SJSA1 (cell line): Measurements from ENCODE around the gene CLSTN2. TPM values are rescaled to one million over a fixed set of nuclear protein-coding genes. Genes with fewer than 3 reads are reported as not detected.

Experiments used
- DNase-seq, 2 experiments: peaks; one replicate each; pipeline ENCODE4 v3.0.0-alpha.2; 2015 to 2020; ENCODE audit warnings: low spot score in 2 of 2, low read depth in 1 of 2
- H3K27ac ChIP-seq: fragments of 250-450 bp; sonication (Bioruptor Pico); 2 replicates; pipeline ENCODE4 v1.5.1; 2020; ENCODE audit warnings: mild to moderate bottlenecking, moderate library complexity
- H3K27me3 ChIP-seq: fragments of 250-450 bp; sonication (Bioruptor Pico); replicated peaks from 2 replicates; pipeline ENCODE4 v1.5.1; 2020; ENCODE audit warnings: mild to moderate bottlenecking, moderate library complexity
- H3K36me3 ChIP-seq: fragments of 250-450 bp; sonication (Bioruptor Pico); 2 replicates; pipeline ENCODE4 v1.5.1; 2020; ENCODE audit warnings: mild to moderate bottlenecking
- H3K4me1 ChIP-seq: fragments of 250-450 bp; sonication (Bioruptor Pico); replicated peaks from 2 replicates; pipeline ENCODE4 v1.6.1; 2021; ENCODE audit warnings: mild to moderate bottlenecking
- H3K4me3 ChIP-seq: fragments of 250-450 bp; sonication (Bioruptor Pico); 2 replicates; pipeline ENCODE4 v1.5.1; 2020; ENCODE audit warnings: mild to moderate bottlenecking
- H3K9me3 ChIP-seq: fragments of 250-450 bp; sonication (Bioruptor Pico); replicated peaks from 2 replicates; pipeline ENCODE4 v1.5.1; 2020; ENCODE audit warnings: mild to moderate bottlenecking
- total RNA-seq: library from RNA; depleted of rRNA; stranded (reverse); fragments of >200 nt; shearing (Covaris generic); gene quantifications from 2 replicates; pipeline ENCODE4 v1.2.3, GENCODE V29; 2014

The CLSTN2 gene
- total RNA-seq, 1 experiment from 2014 or later, result 0.05 TPM

GRCh38 chr3:140388202-140388922 is 453.4 kb downstream of the CLSTN2 start:
- Histone ChIP-seq H3K4me1 (no peaks in the 10 kb centered on the region), H3K27me3 (no peaks in the 10 kb centered on the region), H3K9me3 (no peaks in the 10 kb centered on the region), H3K4me3 (no peak overlapping the region), H3K36me3 (no peaks in the 10 kb centered on the region), H3K27ac (no peak overlapping the region)
- no peak for DNase-seq

- H3K27ac ChIP-seq, result no peak overlapping the region
- no peak for DNase-seq
- no peaks in the 10 kb centered on the region for H3K4me1 ChIP-seq
- no peak overlapping the region for H3K4me3 ChIP-seq
- no peaks in the 10 kb centered on the region for H3K27me3 ChIP-seq
- no peaks in the 10 kb centered on the region for H3K9me3 ChIP-seq
- no peaks in the 10 kb centered on the region for H3K36me3 ChIP-seq
Observed at GRCh38 chr3:140391061-140391460, 456.1 kb downstream of the CLSTN2 start.

GRCh38 chr3:140394488-140395133 is 459.6 kb downstream of the CLSTN2 start:
- no peaks in the 10 kb centered on the region for H3K27me3 ChIP-seq
- no peak overlapping the region for H3K4me3 ChIP-seq
- H3K4me1 ChIP-seq, result no peaks in the 10 kb centered on the region
- H3K9me3 ChIP-seq, result no peaks in the 10 kb centered on the region
- no peak overlapping the region for H3K27ac ChIP-seq
- no peaks in the 10 kb centered on the region for H3K36me3 ChIP-seq
- DNase-seq, result no peak

- no peak for DNase-seq
- Histone ChIP-seq H3K36me3 (no peaks in the 10 kb centered on the region), H3K4me1 (no peaks in the 10 kb centered on the region), H3K4me3 (no peak overlapping the region), H3K27ac (no peak overlapping the region), H3K9me3 (no peaks in the 10 kb centered on the region), H3K27me3 (no peaks in the 10 kb centered on the region)
Observed at GRCh38 chr3:140395134-140396075, 460.4 kb downstream of the CLSTN2 start.

- no peak overlapping the region for H3K27ac ChIP-seq
- no peaks in the 10 kb centered on the region for H3K9me3 ChIP-seq
- no peak for DNase-seq
- no peaks in the 10 kb centered on the region for H3K27me3 ChIP-seq
- H3K4me1 ChIP-seq, result no peaks in the 10 kb centered on the region
- no peaks in the 10 kb centered on the region for H3K36me3 ChIP-seq
- H3K4me3 ChIP-seq, result no peak overlapping the region
Observed at GRCh38 chr3:140396110-140396509, 461.1 kb downstream of the CLSTN2 start.

- no peaks in the 10 kb centered on the region for H3K27me3 ChIP-seq
- DNase-seq, result no peak
- H3K36me3 ChIP-seq, result no peaks in the 10 kb centered on the region
- H3K27ac ChIP-seq, result no peak overlapping the region
- no peaks in the 10 kb centered on the region for H3K4me1 ChIP-seq
- no peak overlapping the region for H3K4me3 ChIP-seq
- H3K9me3 ChIP-seq, result no peaks in the 10 kb centered on the region
Observed at GRCh38 chr3:140397847-140398246, 462.9 kb downstream of the CLSTN2 start.

- no peaks in the 10 kb centered on the region for H3K4me1 ChIP-seq
- DNase-seq, result no peak
- no peak overlapping the region for H3K4me3 ChIP-seq
- no peaks in the 10 kb centered on the region for H3K36me3 ChIP-seq
- no peaks in the 10 kb centered on the region for H3K27me3 ChIP-seq
- H3K9me3 ChIP-seq, result no peaks in the 10 kb centered on the region
- no peak overlapping the region for H3K27ac ChIP-seq
Observed at GRCh38 chr3:140398387-140398786, 463.4 kb downstream of the CLSTN2 start.

- H3K36me3 ChIP-seq, result no peaks in the 10 kb centered on the region
- H3K27ac ChIP-seq, result no peak overlapping the region
- no peak for DNase-seq
- H3K9me3 ChIP-seq, result no peaks in the 10 kb centered on the region
- H3K4me3 ChIP-seq, result no peak overlapping the region
- H3K27me3 ChIP-seq, result no peaks in the 10 kb centered on the region
- H3K4me1 ChIP-seq, result no peaks in the 10 kb centered on the region
Observed at GRCh38 chr3:140399871-140400270, 464.9 kb downstream of the CLSTN2 start.

- Histone ChIP-seq H3K4me3 (no peak overlapping the region), H3K27me3 (no peaks in the 10 kb centered on the region), H3K36me3 (no peaks in the 10 kb centered on the region), H3K27ac (no peak overlapping the region), H3K4me1 (no peaks in the 10 kb centered on the region), H3K9me3 (no peaks in the 10 kb centered on the region)
- DNase-seq, result no peak
Observed at GRCh38 chr3:140403079-140403478, 468.1 kb downstream of the CLSTN2 start.

- no peak overlapping the region for H3K27ac ChIP-seq
- no peaks in the 10 kb centered on the region for H3K4me1 ChIP-seq
- H3K36me3 ChIP-seq, result no peaks in the 10 kb centered on the region
- no peaks in the 10 kb centered on the region for H3K27me3 ChIP-seq
- no peak overlapping the region for H3K4me3 ChIP-seq
- no peak for DNase-seq
- H3K9me3 ChIP-seq, result no peaks in the 10 kb centered on the region
Observed at GRCh38 chr3:140403608-140404007, 468.6 kb downstream of the CLSTN2 start.

GRCh38 chr3:140406655-140407054 is 471.7 kb downstream of the CLSTN2 start:
- no peaks in the 10 kb centered on the region for H3K4me1 ChIP-seq
- no peak overlapping the region for H3K4me3 ChIP-seq
- no peaks in the 10 kb centered on the region for H3K36me3 ChIP-seq
- H3K9me3 ChIP-seq, result no peaks in the 10 kb centered on the region
- no peaks in the 10 kb centered on the region for H3K27me3 ChIP-seq
- no peak for DNase-seq
- H3K27ac ChIP-seq, result no peak overlapping the region

GRCh38 chr3:140408252-140408651 is 473.3 kb downstream of the CLSTN2 start:
- H3K27ac ChIP-seq, result no peak overlapping the region
- H3K27me3 ChIP-seq, result no peaks in the 10 kb centered on the region
- H3K36me3 ChIP-seq, result no peaks in the 10 kb centered on the region
- H3K4me1 ChIP-seq, result no peaks in the 10 kb centered on the region
- H3K9me3 ChIP-seq, result no peaks in the 10 kb centered on the region
- H3K4me3 ChIP-seq, result no peak overlapping the region
- no peak for DNase-seq

GRCh38 chr3:140416666-140417065 is 481.7 kb downstream of the CLSTN2 start:
- H3K4me1 ChIP-seq, result no peaks in the 10 kb centered on the region
- H3K4me3 ChIP-seq, result no peak overlapping the region
- DNase-seq, result no peak
- no peak overlapping the region for H3K27ac ChIP-seq
- no peaks in the 10 kb centered on the region for H3K36me3 ChIP-seq
- no peaks in the 10 kb centered on the region for H3K9me3 ChIP-seq
- no peaks in the 10 kb centered on the region for H3K27me3 ChIP-seq
